Measurements from ENCODE around the gene AHRR.
"Not testable (repeated sequence)": the region's sequence is repeated elsewhere in the genome, so short reads cannot be mapped to it uniquely, and the experiment has no call there.

The AHRR gene

GRCh38 chr5:302966-303365 lies 18.5 kb upstream of the AHRR start:
- in situ Hi-C loops (cut with HindIII; ENCODE audit: low pct_ligation_motif_present, low pct_unique_long_range_greater_than_20kb, low sequenced_read_pairs), result no loop called here
- no peak for DNase-seq

- in situ Hi-C loops (cut with HindIII; ENCODE audit: low pct_ligation_motif_present, low pct_unique_long_range_greater_than_20kb, low sequenced_read_pairs); DNase-seq: not testable (repeated sequence)
Observed at GRCh38 chr5:303741-304140, 17.8 kb upstream of the AHRR start.

- no peak for DNase-seq
- in situ Hi-C loops (cut with HindIII; ENCODE audit: low pct_ligation_motif_present, low pct_unique_long_range_greater_than_20kb, low sequenced_read_pairs), result no loop called here
Observed at GRCh38 chr5:305050-305449, 16.5 kb upstream of the AHRR start.

GRCh38 chr5:305459-305858 lies 16.1 kb upstream of the AHRR start:
- no peak for DNase-seq
- in situ Hi-C loops (cut with HindIII; ENCODE audit: low pct_ligation_motif_present, low pct_unique_long_range_greater_than_20kb, low sequenced_read_pairs), result no loop called here

GRCh38 chr5:306011-306805 lies 15.3 kb upstream of the AHRR start:
- no peak for DNase-seq
- in situ Hi-C loops (cut with HindIII; ENCODE audit: low pct_ligation_motif_present, low pct_unique_long_range_greater_than_20kb, low sequenced_read_pairs), result no loop called here

GRCh38 chr5:307306-307705 lies 14.2 kb upstream of the AHRR start:
- DNase-seq, result no peak
- in situ Hi-C loops (cut with HindIII; ENCODE audit: low pct_ligation_motif_present, low pct_unique_long_range_greater_than_20kb, low sequenced_read_pairs), result no loop called here

- in situ Hi-C loops (cut with HindIII; ENCODE audit: low pct_ligation_motif_present, low pct_unique_long_range_greater_than_20kb, low sequenced_read_pairs), result no loop called here
- no peak for DNase-seq
Observed at GRCh38 chr5:307794-308579, 13.5 kb upstream of the AHRR start.

- no peak for DNase-seq
- in situ Hi-C loops (cut with HindIII; ENCODE audit: low pct_ligation_motif_present, low pct_unique_long_range_greater_than_20kb, low sequenced_read_pairs), result no loop called here
Observed at GRCh38 chr5:308672-309271, 12.7 kb upstream of the AHRR start.

- DNase-seq; in situ Hi-C loops (cut with HindIII; ENCODE audit: low pct_ligation_motif_present, low pct_unique_long_range_greater_than_20kb, low sequenced_read_pairs): not testable (repeated sequence)
Observed at GRCh38 chr5:309831-310230, 11.7 kb upstream of the AHRR start.

- no peak for DNase-seq
- in situ Hi-C loops (cut with HindIII; ENCODE audit: low pct_ligation_motif_present, low pct_unique_long_range_greater_than_20kb, low sequenced_read_pairs), result no loop called here
Observed at GRCh38 chr5:310516-310915, 11.0 kb upstream of the AHRR start.

- in situ Hi-C loops (cut with HindIII; ENCODE audit: low pct_ligation_motif_present, low pct_unique_long_range_greater_than_20kb, low sequenced_read_pairs), result no loop called here
Observed at GRCh38 chr5:310941-311434, 10.5 kb upstream of the AHRR start.

GRCh38 chr5:311963-312362 lies 9.6 kb upstream of the AHRR start:
- in situ Hi-C loops (cut with HindIII; ENCODE audit: low pct_ligation_motif_present, low pct_unique_long_range_greater_than_20kb, low sequenced_read_pairs), result no loop called here

More at GRCh38 chr5:310941-311434, 10.5 kb upstream of the AHRR start:
- no peak for DNase-seq

GRCh38 chr5:312845-313244 lies 8.7 kb upstream of the AHRR start:
- no peak for DNase-seq
- in situ Hi-C loops (cut with HindIII; ENCODE audit: low pct_ligation_motif_present, low pct_unique_long_range_greater_than_20kb, low sequenced_read_pairs), result no loop called here

More at GRCh38 chr5:311963-312362, 9.6 kb upstream of the AHRR start:
- DNase-seq, result no peak

- in situ Hi-C loops (cut with HindIII; ENCODE audit: low pct_ligation_motif_present, low pct_unique_long_range_greater_than_20kb, low sequenced_read_pairs), result no loop called here
- DNase-seq, result no peak
Observed at GRCh38 chr5:313265-313664, 8.2 kb upstream of the AHRR start.

- DNase-seq, result no peak
- in situ Hi-C loops (cut with HindIII; ENCODE audit: low pct_ligation_motif_present, low pct_unique_long_range_greater_than_20kb, low sequenced_read_pairs), result no loop called here
Observed at GRCh38 chr5:313806-314376, 7.6 kb upstream of the AHRR start.

- in situ Hi-C loops (cut with HindIII; ENCODE audit: low pct_ligation_motif_present, low pct_unique_long_range_greater_than_20kb, low sequenced_read_pairs), result no loop called here
- DNase-seq, result no peak
Observed at GRCh38 chr5:314676-315487, 6.6 kb upstream of the AHRR start.

GRCh38 chr5:315488-316209 lies 5.9 kb upstream of the AHRR start:
- in situ Hi-C loops (cut with HindIII; ENCODE audit: low pct_ligation_motif_present, low pct_unique_long_range_greater_than_20kb, low sequenced_read_pairs), result no loop called here
- DNase-seq, result no peak

Measured in ACHN (cell line).